Adrenal gland (tissue), 12 donors: ENCODE results near the gene TMEM179. TPM values are rescaled to one million over a fixed set of nuclear protein-coding genes. Genes with fewer than 3 reads are reported as not detected.

ENCODE experiments used
- DNase-seq, 7 donors: peaks; one replicate each; pipeline ENCODE4 v3.0.0-alpha.2; 2019 to 2020
- H3K27ac ChIP-seq, 5 donors: fragments of 200-600 bp; sonication (generic) in 4 of 5; 1 replicate in 3 of 5; 2 replicates in 2 of 5; pipeline versions ENCODE4 v1.5.1 to v1.8.0; 2016 to 2020; ENCODE audit warnings: mild to moderate bottlenecking in 1 of 5
- H3K27me3 ChIP-seq: fragments of 200-600 bp; 2 replicates; pipeline ENCODE4 v1.8.0; 2021
- H3K36me3 ChIP-seq, 2 donors: fragments of 200-600 bp; replicated peaks in 1 of 2; 1 replicate in 1 of 2; 2 replicates in 1 of 2; pipeline versions ENCODE4 v1.5.1 to v1.8.0; 2018 to 2022
- H3K4me1 ChIP-seq, 2 donors: fragments of 200-600 bp; replicated peaks in 1 of 2; 1 replicate in 1 of 2; 2 replicates in 1 of 2; pipeline versions ENCODE4 v1.5.1 to v1.8.0; 2018 to 2021
- H3K4me3 ChIP-seq, 4 donors: fragments of 200-600 bp; sonication (generic) in 3 of 4; one replicate each; pipeline ENCODE4 v1.5.1; 2016 to 2018
- H3K9me3 ChIP-seq, 3 donors: fragments of 200-600 bp; sonication (generic) in 1 of 3; replicated peaks in 1 of 3; 1 replicate in 2 of 3; 2 replicates in 1 of 3; pipeline versions ENCODE4 v1.5.1 to v1.8.0; 2016 to 2021
- POLR2A ChIP-seq, 2 donors: fragments of 450-650 bp; IDR thresholded peaks; one replicate each; pipeline ENCODE4 v1.6.1; 2017; ENCODE audit warnings: antibody characterized with exemption in 2 of 2, mild to moderate bottlenecking in 2 of 2, moderate library complexity in 1 of 2
- WGBS, 4 donors: extraction: QIAGEN DNeasy Blood & Tissue Kit in 2 of 4; methylation state at CpG; one replicate each; pipeline versions ENCODE4 v1.1.5 to v1.1.7; 2013 to 2017; 5-methylcytosine and 5-hydroxymethylcytosine counted together
- intact Hi-C, 2 donors: fragments of 100-400 bp; cut with DNase I; formaldehyde crosslinking; loops; one replicate each; pipeline versions ENCODE4 v1.14.1 to v1.15.0; 2022 to 2023
- polyA plus RNA-seq, 3 donors: library from polyadenylated mRNA; stranded (reverse); fragments of 200-250 nt in 2 of 3; fragments of 350-450 nt in 1 of 3; fragmentation: Illumina TruSeq in 1 of 3; extraction: RNeasy Lipid Tissue Mini Kit (QIAGEN cat#74804) in 1 of 3; gene quantifications; one replicate each; pipeline ENCODE4 v1.2.3, GENCODE V29; 2013 to 2014
- total RNA-seq, 9 donors: library from RNA; depleted of rRNA in 4 of 9; stranded (reverse); fragments of >200 nt in 4 of 9; fragments of 120-200 nt in 1 of 9; fragmentation: NEBNext Ultra II Directional in 1 of 9; extraction: Animal tissue kit (Norgen Biotek cat#: 25700) in 1 of 9; gene quantifications; one replicate each; pipeline versions ENCODE4 v1.1.0 to v1.2.4, GENCODE V29; 2013 to 2023
- TF ChIP-seq, protein P1 (sequence below), 6 experiments: fragments of 450-650 bp in 4 of 6; fragments of 200-600 bp in 2 of 6; sonication (generic) in 1 of 6; IDR thresholded peaks; 1 replicate in 5 of 6; 2 replicates in 1 of 6; pipeline versions ENCODE4 v1.5.1 to v1.8.0; 2016 to 2021; ENCODE audit warnings: antibody characterized with exemption in 6 of 6, mild to moderate bottlenecking in 2 of 6, moderate library complexity in 1 of 6
- donor health status: healthy with polysubstance abuse.
- donor health status: Bipolar disorder and iron deficiency.
- donor health status: DM: yes; HTN: yes; CAD: no.
- donor health status: DM: no; HTN: no; CAD: no.
- donor health status: DM: no; HTN: no; CAD: no.
- donor health status: DM: yes; HTN: yes; CAD: no.

Gene TMEM179
- total and polyA plus RNA-seq, 12 donors = 4.3 to 76.7 (median 13.2) TPM

DNA sequence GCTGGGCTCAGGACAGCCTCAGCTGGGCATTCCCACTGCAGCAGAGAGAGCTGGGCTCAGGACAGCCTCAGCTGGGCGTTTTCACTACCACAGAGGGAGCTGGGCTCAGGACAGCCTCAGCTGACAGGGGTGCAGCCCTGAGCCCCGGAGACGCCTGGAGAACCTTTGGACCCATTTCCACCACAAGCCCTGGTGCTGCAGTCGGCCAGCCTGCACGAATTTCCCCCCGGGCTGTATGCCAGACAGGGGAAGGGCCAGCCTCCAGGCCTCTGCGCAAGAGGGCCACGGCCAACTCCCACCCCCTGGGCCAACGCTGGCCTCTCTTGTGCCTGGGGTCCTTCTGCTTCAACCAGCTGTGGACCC, 27.6 kb downstream of the TMEM179 start:
- Histone ChIP-seq H3K4me3 (no peak overlapping the region), H3K9me3 (no peaks in the 10 kb centered on the region), H3K27ac (peak overlapping the region in 1 of 5 donors; percentile 83), H3K36me3 (no peaks in the 10 kb centered on the region), H3K27me3 (no peaks in the 10 kb centered on the region), H3K4me1 (peaks cover 0 to 8% of the 10 kb centered on the region in 2 donors)
- intact Hi-C loops = no loop called here
- no peak for TF ChIP-seq POLR2A (IDR thresholded peaks at IDR 0.05)
- TF ChIP-seq, protein P1, sequence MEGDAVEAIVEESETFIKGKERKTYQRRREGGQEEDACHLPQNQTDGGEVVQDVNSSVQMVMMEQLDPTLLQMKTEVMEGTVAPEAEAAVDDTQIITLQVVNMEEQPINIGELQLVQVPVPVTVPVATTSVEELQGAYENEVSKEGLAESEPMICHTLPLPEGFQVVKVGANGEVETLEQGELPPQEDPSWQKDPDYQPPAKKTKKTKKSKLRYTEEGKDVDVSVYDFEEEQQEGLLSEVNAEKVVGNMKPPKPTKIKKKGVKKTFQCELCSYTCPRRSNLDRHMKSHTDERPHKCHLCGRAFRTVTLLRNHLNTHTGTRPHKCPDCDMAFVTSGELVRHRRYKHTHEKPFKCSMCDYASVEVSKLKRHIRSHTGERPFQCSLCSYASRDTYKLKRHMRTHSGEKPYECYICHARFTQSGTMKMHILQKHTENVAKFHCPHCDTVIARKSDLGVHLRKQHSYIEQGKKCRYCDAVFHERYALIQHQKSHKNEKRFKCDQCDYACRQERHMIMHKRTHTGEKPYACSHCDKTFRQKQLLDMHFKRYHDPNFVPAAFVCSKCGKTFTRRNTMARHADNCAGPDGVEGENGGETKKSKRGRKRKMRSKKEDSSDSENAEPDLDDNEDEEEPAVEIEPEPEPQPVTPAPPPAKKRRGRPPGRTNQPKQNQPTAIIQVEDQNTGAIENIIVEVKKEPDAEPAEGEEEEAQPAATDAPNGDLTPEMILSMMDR (IDR thresholded peaks at IDR 0.05) = no peak
- 66 to 85% (median 70%) methylated on average over 6 to 9 of the region's 9 CpGs for WGBS, 4 donors
- no peak for DNase-seq

DNA sequence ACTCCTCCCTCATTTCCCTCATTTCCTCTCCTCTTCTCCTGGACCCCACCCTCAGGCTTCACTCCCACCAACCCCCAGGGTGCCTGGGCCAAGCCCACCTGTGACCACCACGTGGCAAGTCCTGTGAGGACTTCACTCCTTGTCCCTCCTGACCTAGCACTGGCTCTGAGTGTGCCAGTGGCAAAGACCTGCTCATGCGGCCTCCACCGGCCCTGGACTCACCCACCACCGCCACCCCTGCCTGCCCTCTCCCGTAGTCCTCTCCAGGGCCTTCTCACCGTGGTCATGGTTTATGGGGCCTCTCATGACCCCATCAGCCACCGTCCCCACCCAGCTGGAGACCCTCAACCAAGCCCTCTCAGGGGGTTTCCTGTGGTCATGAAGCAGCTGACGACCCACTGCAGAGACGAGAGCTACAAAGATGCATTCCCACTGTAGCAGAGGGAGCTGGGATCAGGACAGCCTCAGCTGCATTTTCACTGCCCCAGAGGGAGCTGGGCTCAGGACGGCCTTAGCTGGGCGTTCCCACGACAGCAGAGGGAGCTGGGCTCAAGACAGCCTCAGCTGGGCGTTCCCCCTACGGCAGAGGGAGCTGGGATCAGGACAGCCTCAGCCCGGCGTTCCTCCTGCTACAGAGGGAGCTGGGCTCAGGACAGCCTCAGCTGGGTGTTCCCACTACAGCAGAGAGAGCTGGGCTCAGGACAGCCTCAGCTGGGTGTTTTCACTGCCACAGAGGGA, 28.2 kb downstream of the TMEM179 start:
- H3K27me3 ChIP-seq = no peaks in the 10 kb centered on the region
- TF ChIP-seq POLR2A (IDR thresholded peaks at IDR 0.05) = no peak
- TF ChIP-seq, protein P1 (IDR thresholded peaks at IDR 0.05) = no peak
- H3K4me1 ChIP-seq = peaks cover 0 to 8% of the 10 kb centered on the region in 2 donors
- intact Hi-C loops = no loop called here
- no peak overlapping the region for H3K4me3 ChIP-seq
- no peaks in the 10 kb centered on the region for H3K36me3 ChIP-seq
- H3K9me3 ChIP-seq = no peaks in the 10 kb centered on the region
- peak overlapping the region in 1 of 5 donors; percentile 83 for H3K27ac ChIP-seq
- WGBS, 4 donors = 62 to 73% (median 69%) methylated on average over 12 to 16 of the region's 16 CpGs
- no peak for DNase-seq

DNA sequence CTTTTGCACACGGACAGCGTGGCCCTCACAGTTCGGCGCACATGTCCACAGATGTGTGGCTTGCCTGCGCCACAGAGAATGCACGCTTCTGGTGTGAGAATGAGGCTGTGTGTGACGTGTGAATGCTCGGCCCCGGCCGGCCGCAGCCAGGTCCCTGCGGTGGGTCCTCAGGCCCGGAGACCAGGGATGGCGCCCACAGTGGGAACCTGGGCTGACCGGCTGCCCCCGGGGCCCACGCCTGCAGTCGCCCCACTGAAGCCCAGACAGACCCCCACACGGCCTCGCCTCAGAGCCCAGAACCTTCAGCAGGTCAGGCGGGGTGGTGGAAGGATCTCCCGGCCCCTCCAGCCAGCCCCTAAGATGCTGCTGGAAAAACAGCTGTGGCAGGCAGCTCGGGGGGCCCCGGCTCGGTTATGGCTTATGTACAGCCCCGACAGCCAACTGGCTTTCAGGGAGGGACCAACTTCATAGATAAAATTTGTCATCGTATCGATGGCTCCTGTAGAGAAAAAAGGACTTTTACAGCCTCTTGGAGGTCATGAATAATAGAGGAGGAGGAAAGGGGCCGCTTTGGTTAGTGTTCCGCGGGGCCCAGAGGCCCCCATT, 29.5 kb downstream of the TMEM179 start:
- H3K27ac ChIP-seq = peak overlapping the region in 3 of 5 donors; percentile 25 to 83 (median 44)
- no peak for TF ChIP-seq POLR2A (IDR thresholded peaks at IDR 0.05)
- TF ChIP-seq, protein P1 (IDR thresholded peaks at IDR 0.05) = no peak
- no peaks in the 10 kb centered on the region for H3K9me3 ChIP-seq
- intact Hi-C loops = no loop called here
- no peak overlapping the region for H3K4me3 ChIP-seq
- no peaks in the 10 kb centered on the region for H3K36me3 ChIP-seq
- 72 to 87% (median 82%) methylated on average over 9 to 31 of the region's 31 CpGs for WGBS, 4 donors
- H3K4me1 ChIP-seq = peaks cover 0 to 8% of the 10 kb centered on the region in 2 donors
- no peak for DNase-seq
- no peaks in the 10 kb centered on the region for H3K27me3 ChIP-seq

DNA sequence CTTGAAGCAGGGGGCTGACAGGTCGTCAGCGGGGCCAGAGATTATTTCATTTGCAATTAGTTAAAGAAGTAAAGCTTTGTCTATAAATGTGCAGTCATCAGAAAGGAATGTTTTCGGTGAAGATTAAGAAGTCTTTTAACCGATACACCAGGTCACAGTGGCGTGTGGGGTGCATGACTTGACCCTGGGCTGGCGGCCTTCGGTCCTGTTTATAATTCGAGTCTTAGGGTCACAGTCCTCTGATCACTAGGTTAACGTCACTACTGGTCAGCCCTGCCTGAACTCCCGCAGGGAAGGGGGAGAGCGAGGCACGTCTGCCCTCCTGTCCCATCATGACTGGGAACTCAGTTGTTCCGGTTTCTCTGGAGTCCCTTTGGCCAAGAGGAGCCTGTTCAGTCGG, 30.0 kb downstream of the TMEM179 start:
- intact Hi-C loops = no loop called here
- H3K4me1 ChIP-seq = peaks cover 0 to 5% of the 10 kb centered on the region in 2 donors
- H3K27me3 ChIP-seq = no peaks in the 10 kb centered on the region
- no peaks in the 10 kb centered on the region for H3K9me3 ChIP-seq
- peak overlapping the region in 2 of 5 donors; percentile 13 to 83 for H3K27ac ChIP-seq
- H3K4me3 ChIP-seq = no peak overlapping the region
- H3K36me3 ChIP-seq = no peaks in the 10 kb centered on the region
- 60 to 74% (median 68%) methylated on average over 11 to 14 of the region's 14 CpGs for WGBS, 4 donors
- DNase-seq = peak in 4 of 7 donors; percentile 16 to 75 (median 50)
- TF ChIP-seq, protein P1 (IDR thresholded peaks at IDR 0.05) = no peak
- TF ChIP-seq POLR2A (IDR thresholded peaks at IDR 0.05) = no peak
